ENCODE measurements around the gene CR1.
"Not testable (repeated sequence)": the region's sequence is repeated elsewhere in the genome, so short reads cannot be mapped to it uniquely, and the experiment has no call there.

Gene CR1

DNA sequence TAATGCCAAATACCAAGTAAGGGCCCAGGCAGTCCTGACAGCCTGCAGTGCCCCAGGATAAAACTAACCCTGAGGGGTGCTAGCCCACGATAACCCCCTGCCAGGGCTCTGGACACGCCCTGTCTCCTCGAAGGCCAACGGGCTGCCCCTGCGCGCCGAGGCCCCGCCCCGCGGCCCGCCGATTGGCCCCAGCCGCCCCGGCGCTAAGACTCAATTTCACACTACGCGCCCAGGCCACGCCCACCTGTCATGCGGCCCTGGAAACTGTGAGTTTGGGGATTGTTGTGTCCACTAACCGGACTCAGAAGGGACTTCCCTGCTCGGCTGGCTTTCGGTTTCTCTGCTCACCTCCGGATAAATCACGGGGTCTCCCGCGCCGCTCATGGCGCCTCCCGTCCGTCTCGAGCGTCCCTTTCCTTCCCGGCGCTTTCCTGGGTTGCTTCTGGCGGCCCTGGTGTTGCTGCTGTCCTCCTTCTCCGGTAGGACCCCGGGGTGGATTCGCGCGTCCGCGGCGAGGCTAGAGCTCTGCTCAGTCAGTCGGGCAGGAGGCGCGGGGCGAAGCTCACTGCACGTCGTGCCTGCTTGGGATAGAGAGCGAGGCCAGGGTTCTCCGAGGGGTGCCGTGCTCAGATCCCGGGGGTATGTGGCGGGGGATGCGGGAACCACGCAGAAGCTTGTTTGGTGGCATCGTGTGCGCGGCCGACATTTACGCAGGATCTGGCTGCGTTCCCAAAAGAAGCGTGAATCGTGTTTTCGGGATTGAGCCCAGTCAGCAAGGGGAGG is 149.1 kb downstream of the CR1 start, which contains the start of gene CR1L:
TSS of gene CR1L (plus strand) at position 282 of the 783 bp plus-strand sequence. CDS start at position 383, 101 bp downstream.
- DNase-seq (ENCODE audit: low read depth): peak; percentile 65

GRCh38 chr1:207645635-207646081 is 149.7 kb downstream of the CR1 start:
- DNase-seq (ENCODE audit: low read depth): no peak

GRCh38 chr1:207646171-207646570 is 150.2 kb downstream of the CR1 start:
- DNase-seq (ENCODE audit: low read depth): no peak

GRCh38 chr1:207646944-207647579 is 151.1 kb downstream of the CR1 start:
- no peak for DNase-seq (ENCODE audit: low read depth)

GRCh38 chr1:207647671-207648333 is 151.8 kb downstream of the CR1 start:
- DNase-seq (ENCODE audit: low read depth): no peak

DNA sequence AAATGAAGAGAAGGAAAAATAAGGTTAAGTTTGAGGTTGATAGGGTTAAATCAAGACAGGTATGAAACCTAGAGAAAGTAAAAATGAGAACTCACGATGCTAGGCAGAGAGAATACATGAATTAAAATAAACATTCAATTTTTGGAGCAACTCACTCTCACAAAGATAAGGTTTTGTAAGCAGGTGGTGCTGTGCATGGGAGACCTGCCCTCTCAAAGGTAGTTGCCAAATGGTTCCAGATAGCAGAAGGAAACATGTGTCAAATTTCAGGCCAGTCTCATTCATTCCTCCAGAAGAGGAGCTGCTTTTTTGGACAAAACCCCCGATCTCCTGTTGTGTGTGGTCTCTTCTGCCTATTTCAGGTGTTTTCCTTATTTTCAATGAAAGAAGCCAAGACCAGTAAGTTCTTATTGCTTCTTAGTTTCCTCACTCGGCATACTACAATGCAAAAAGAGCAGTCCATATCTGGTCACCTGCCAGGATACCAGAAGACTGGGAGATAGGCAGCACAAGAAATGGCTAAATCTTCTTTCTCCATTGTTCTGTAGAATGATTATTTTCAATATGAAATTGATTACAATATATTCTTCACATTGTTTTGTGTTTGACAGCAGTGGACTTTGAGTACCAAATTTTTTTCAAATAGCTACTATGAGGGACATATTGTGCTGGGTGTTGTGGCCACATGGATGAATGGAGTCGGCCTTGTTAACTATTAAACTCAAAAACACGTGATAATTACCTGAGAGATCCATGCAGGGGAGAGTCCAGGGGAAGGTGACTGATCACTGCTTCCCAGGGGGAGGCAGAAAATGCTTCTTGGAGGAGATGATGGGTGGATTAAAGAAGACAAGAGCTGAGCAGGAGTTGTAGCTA is 152.6 kb downstream of the CR1 start:
- no peak for DNase-seq (ENCODE audit: low read depth)

GRCh38 chr1:207649210-207649753 is 153.3 kb downstream of the CR1 start:
- DNase-seq (ENCODE audit: low read depth): no peak

DNA sequence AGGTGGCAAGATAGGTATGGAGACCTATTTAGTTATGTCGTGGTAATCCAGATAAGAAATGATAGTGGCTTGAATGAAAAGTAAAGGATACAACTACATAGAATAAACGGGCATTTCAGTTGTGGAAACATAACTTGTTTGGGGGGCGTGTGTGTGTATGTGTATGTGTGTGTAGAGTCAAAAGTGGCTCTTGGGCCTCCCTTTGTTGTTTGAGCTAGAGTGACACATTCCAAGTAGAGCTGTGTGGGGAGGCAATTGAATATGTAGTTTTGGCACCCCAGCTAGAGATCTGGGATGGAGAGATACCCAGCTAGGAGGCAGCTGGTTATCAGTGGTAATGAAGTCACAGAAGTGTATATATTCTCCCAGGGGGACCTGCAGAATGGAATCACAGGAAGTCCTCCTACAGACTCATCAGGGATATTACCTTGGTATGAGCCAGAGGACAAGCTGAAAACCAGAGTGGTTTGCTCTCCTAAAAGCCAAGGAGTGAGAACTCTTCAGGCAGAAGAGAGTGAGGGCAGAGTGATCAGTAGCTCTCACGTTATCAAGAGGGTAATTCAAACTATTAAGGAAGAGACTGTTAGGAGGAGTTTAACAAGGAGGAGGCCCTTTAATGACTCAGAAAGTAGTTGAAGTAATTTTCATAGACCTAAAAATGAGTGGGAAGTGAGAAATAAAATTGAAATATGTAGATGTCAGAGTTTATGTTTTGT is 154.1 kb downstream of the CR1 start:
- DNase-seq (ENCODE audit: low read depth): no peak

DNA sequence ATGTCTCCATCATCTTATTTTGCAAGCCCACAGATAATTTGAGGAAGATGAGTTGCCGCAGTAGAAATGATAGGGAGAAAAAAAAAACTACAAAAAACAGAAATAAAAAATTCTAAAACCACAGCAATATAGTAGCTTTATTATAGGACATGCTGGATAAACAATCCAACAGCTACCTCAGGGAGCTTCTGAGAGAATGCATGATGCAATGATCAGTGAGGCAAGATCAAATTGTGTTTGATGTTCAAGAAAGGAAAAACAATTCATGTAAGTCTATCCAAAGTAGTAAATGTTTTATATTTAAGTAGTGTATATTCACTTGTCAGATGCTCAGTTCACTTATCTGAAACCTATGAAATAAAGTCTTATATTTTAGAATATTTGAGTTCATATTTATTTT is 155.6 kb downstream of the CR1 start:
- DNase-seq (ENCODE audit: low read depth): no peak

DNA sequence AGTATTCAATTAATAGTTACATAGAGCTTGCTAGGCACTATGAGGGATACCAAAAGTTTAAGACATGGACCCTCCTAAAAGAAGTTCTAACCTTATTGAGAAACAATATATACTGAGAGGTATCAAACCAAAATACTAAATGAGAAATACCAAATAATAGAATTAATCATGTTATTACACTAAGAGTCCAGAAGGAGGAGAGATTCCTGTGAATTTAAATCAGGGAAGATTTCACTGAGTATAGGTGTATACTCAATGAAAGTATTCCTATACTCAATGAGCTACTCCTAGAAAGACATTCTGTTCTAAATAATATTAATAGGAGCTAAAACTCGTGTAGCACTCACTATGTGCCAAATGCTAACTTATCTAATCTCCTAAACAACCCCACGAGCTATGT is 158.4 kb downstream of the CR1 start:
- DNase-seq (ENCODE audit: low read depth): peak; percentile 44

GRCh38 chr1:207658408-207658807 is 162.5 kb downstream of the CR1 start:
- no peak for DNase-seq (ENCODE audit: low read depth)

DNA sequence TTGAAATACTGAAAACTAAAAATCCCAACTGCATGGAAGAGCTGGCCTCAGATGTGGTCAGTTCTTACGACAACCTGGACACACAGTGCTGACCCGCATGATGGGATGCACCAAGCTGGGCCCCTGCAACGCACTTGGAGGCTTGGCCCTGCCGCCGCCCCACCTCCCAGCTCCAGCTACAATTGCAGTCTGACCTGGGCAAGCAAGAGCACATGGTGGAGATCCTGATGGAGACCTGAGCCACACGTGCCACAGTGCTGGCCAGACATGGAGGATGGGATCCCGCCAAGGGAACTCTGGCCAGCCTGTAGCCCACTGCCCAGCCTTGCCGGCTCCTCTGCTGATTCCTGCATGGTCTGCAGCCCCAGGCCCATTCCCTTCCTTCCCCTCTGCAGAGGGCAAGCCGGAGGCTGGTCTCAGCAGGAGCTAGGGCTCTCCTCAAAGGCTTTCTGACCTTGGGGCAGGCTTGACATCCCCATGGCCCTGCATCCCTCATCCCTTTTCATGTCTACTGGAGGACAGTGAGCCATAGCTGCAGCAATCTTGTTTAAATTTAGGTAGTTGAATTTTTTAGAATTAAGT is 163.0 kb downstream of the CR1 start:
- DNase-seq (ENCODE audit: low read depth): no peak

DNA sequence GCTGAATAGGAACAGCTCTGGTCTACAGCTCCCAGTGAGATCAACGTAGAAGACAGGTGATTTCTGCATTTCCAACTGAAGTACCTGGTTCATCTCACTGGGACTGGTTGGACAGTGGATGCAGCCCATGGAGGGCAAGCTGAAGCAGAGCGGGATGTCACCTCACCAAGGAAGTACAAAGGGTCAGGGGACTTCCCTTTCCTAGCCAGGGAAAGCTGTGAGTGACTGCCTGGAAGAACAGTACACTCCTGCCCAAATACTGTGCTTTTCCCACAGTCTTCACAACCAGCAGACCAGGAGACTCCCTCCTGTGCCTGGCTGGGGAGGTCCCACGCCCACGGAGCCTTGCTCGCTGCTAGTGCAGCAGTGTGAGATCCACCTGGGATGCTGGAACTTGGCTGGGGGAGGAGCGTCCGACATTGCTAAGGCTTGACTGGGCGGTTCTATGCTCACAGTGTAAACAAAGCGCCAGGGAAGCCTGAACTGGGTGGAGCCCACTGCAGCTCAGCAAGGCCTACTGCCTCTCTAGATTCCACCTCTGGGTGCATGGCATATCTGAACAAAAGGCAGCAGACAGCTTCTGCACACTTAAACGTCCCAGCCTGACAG is 163.7 kb downstream of the CR1 start:
- no peak for DNase-seq (ENCODE audit: low read depth)

DNA sequence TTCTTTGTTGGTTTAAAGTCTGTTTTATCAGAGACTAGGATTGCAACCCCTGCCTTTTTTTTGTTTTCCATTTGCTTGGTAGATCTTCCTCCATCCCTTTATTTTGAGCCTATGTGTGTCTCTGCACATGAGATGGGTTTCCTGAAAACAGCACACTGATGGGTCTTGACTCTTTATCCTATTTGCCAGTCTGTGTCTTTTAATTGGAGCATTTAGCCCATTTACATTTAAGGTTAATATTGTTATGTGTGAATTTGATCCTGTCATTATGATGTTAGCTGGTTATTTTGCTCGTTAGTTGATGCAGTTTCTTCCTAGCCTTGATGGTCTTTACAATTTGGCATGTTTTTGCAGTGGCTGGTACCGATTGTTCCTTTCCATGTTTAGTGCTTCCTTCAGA is 165.5 kb downstream of the CR1 start:
- DNase-seq (ENCODE audit: low read depth): not testable (repeated sequence)

GRCh38 chr1:207666342-207666741 is 170.4 kb downstream of the CR1 start:
- DNase-seq (ENCODE audit: low read depth): no peak

- no peak for DNase-seq (ENCODE audit: low read depth)
These were observed 173.6 kb downstream of the CR1 start for GRCh38 chr1:207669528-207670009.

- no peak for DNase-seq (ENCODE audit: low read depth)
These were observed 174.2 kb downstream of the CR1 start for GRCh38 chr1:207670192-207670591.

- DNase-seq (ENCODE audit: low read depth): no peak
These were observed 175.0 kb downstream of the CR1 start for GRCh38 chr1:207670997-207671396.

DNA sequence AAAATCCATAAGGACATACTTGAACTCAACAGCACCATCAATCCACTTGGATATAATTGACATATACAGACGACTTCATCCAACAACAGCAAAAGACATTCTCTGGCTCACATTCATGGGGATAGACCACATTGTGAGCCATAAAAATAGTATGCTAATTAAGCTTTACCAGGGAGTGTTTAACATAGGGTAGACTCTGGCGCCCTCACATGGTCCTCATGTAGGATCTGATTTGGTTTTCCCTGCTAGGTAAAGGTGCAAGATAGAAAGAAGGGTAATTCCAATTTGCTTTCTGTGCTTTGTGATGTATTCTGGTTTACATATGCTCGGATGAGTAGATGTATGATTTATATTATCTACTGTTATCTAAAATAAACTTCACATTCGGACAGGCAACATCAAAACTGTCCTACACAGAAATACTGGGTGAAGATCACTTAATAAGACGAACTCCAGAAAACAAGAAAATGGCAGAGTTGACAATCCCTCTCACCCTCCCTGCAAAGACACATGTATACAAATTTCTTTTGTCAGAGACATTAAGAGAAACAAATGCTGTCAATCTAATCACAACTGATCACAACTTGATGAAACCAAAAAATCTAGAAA is 176.7 kb downstream of the CR1 start:
- DNase-seq (ENCODE audit: low read depth): peak; percentile 74

DNA sequence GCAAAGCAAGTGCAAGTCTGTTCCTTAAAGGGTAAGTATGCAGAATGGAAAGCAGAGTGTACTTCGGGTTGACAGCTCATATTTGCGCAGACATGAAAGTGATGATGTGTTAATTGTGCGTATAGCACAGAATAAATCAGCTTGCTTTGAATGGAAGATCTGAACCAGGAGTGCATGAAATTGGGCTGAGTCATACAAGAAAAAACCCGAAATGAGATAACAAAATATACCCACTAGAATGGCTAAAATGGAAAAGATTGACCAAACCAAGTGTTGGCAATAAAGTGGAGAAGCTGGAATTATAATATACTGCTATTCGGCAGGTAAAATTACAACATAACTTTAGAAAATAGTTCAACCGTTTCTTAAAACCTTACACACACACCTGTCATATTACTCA is 177.4 kb downstream of the CR1 start:
- DNase-seq (ENCODE audit: low read depth): no peak
